ENCODE measurements around the gene GORASP1. TPM values are rescaled to one million over a fixed set of nuclear protein-coding genes. Genes with fewer than 3 reads are reported as not detected.
A peak's percentile ranks its signal among the peaks of the same experiment; 100 is the strongest.

Gene GORASP1
- total RNA-seq, 2 donors from 2014 or later = 29.2 to 40.1 TPM

DNA sequence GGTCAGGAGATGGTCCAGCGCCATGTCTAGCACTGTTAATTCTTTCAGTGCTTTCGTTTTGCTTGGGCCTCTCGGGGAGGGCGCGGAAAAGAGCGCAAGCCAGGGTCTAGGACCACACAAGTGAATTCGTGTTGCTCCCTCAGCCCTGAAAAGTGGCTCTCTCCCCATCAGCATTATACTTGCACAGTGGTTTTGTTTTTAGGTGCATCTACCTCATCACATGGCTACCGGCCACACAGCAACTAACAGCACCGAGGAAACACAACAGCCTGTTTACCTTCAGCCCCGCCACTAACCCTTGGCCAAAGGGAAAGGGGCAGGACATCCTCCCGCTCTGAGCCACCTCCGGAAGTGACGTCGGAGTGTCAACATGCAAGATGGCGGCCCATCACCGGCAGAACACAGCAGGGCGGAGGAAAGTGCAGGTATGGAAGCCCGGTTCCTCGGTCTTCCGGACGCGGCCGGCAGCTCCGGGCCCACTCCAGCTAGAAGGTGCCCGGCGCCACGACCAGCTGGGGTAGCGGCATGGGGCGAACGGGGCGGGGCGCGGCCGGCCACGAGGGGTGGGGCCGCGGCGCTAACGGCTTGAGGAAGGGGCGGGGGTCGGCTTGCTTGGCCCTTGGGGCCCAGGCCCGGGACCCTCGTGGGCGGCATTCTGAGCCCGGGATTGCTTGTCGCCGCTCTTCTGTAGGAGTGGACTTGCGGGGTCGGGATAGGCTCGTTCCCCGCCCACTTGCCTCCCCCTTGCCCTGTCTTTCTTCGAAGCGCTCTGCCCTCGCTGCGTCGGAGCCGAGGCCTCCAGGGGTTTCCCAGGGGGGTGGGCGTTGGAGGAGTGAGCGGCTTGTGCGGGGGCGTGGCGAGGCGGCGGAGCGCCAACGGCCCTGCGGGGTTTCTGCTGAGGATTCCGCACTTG is 55.5 kb downstream of the GORASP1 start, which contains the start of the genes SCN11A and WDR48:
Gene SCN11A (minus strand): TSS at position 296 of the 913 bp plus-strand sequence. CDS start 101,582 bp downstream, outside the sequence.
Gene WDR48 (plus strand): TSS at position 368 of the 913 bp plus-strand sequence. CDS start 10 bp downstream, at position 378.
- Mint-ChIP-seq H3K27me3 (no peaks in the 10 kb centered on the region), H3K36me3 (ENCODE audit: low read depth) (peaks cover 6% of the 10 kb centered on the region), H3K27ac (peak within 1 kb of the TSS; percentile 99), H3K4me3 (peak within 1 kb of the TSS; percentile 95), H3K4me1 (peaks cover 51% of the 10 kb centered on the region)
- no peaks in the 10 kb centered on the region for H3K9me3 ChIP-seq (ENCODE audit: control insufficient read depth, low read length, poor library complexity, severe bottlenecking)
- ATAC-seq (peak; percentile 90), DNase-seq (peak; percentile 83 to 86 (median 84))

- H3K27me3 Mint-ChIP-seq = no peaks in the 10 kb centered on the region
- H3K36me3 Mint-ChIP-seq (ENCODE audit: low read depth) = peaks cover 6% of the 10 kb centered on the region
- peak overlapping the region; percentile 99 for H3K27ac Mint-ChIP-seq
- no peaks in the 10 kb centered on the region for H3K9me3 ChIP-seq (ENCODE audit: control insufficient read depth, low read length, poor library complexity, severe bottlenecking)
- no peak for ATAC-seq
- no peak for DNase-seq
- H3K4me3 Mint-ChIP-seq = no peak overlapping the region
- H3K4me1 Mint-ChIP-seq = peaks cover 39% of the 10 kb centered on the region
These were observed 57.4 kb downstream of the GORASP1 start for GRCh38 chr3:39050029-39050428.

Other genes starting within 250 kb of the GORASP1 start
- gene SCN11A, start 55.7 kb downstream of the GORASP1 start, total RNA-seq = under 1 TPM in 1 of 2 donors, not detected in 1; 0.05 TPM
- 100 to 1,000 TPM; 102 to 107 TPM for gene WDR48, start 55.6 kb downstream of the GORASP1 start, total RNA-seq
- gene TTC21A, start 53 bp upstream of the GORASP1 start, total RNA-seq = 10 to 100 TPM in 1 of 2 donors, 1 to 10 TPM in 1; 3.5 to 12.3 TPM
- gene CSRNP1, start 46.0 kb upstream of the GORASP1 start, total RNA-seq = 100 to 1,000 TPM; 356 to 408 TPM
- not detected for gene XIRP1, start 85.0 kb upstream of the GORASP1 start, total RNA-seq
- 1 to 10 TPM in 1 of 2 donors, under 1 TPM in 1; 0.65 to 3.1 TPM for gene CX3CR1, start 172.4 kb upstream of the GORASP1 start, total RNA-seq
- gene CCR8, start 222.1 kb upstream of the GORASP1 start, total RNA-seq = 1 to 10 TPM; 2.5 to 9.0 TPM

Measured in T-helper 17 cell (primary cell).